Dendritic cell treated with granulocyte-macrophage colony-stimulating factor and Interleukin-4, amounts not matched to agents 40 ng/mL and 50 ng/mL, for 4 days (primary cell): Measurements from ENCODE around the gene NDRG2.
A peak's percentile ranks its signal among the peaks of the same experiment; 100 is the strongest.
"Not testable (repeated sequence)": the region's sequence is repeated elsewhere in the genome, so short reads cannot be mapped to it uniquely, and the experiment has no call there.

Experiments
- H3K27ac Mint-ChIP-seq: one replicate; pipeline ENCODE4 v1.8.0; 2022; ENCODE audit warnings: mild to moderate bottlenecking, mixed read lengths
- H3K27me3 Mint-ChIP-seq: one replicate; pipeline ENCODE4 v1.8.0; 2022; ENCODE audit warnings: mild to moderate bottlenecking, mixed read lengths
- H3K36me3 Mint-ChIP-seq: one replicate; pipeline ENCODE4 v1.8.0; 2022; ENCODE audit warnings: low read depth, mixed read lengths
- H3K4me1 Mint-ChIP-seq: one replicate; pipeline ENCODE4 v1.8.0; 2022; ENCODE audit warnings: low read depth, mixed read lengths
- H3K4me3 Mint-ChIP-seq: one replicate; pipeline ENCODE4 v1.8.0; 2022; ENCODE audit warnings: mild to moderate bottlenecking, moderate library complexity, mixed read lengths
- H3K9me3 Mint-ChIP-seq: one replicate; pipeline ENCODE4 v1.8.0; 2022; ENCODE audit warnings: mixed read lengths
- intact Hi-C: fragments of 100-400 bp; cut with micrococcal nuclease; formaldehyde crosslinking; loops from one replicate; pipeline ENCODE4 v1.15.0; 2022

Gene NDRG2

DNA sequence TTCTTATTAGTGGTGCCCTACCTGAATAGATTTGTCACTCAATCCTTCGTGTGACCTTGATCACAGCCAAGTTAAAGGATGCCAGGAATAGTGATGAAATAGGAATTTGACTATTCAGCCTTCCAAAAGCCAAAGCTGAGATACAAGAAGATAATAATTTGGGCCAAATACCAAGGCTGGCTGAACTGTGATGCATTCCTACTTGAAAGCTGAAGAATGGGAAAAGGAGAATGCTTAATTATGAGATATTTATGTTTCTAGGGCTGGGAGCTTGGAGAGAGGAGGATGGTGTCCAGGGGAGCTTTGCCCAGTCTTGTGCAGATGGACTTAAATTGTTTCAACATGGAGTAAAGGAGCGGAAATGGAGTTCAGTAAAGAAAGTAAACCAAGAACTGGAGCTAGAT, 22.5 kb upstream of the NDRG2 start:
- Mint-ChIP-seq H3K4me3 (no peak overlapping the region), H3K36me3 (no peaks in the 10 kb centered on the region), H3K27me3 (peaks cover 29% of the 10 kb centered on the region), H3K9me3 (no peaks in the 10 kb centered on the region), H3K27ac (no peak overlapping the region), H3K4me1 (peaks cover 25% of the 10 kb centered on the region)
- intact Hi-C loops = no loop called here

DNA sequence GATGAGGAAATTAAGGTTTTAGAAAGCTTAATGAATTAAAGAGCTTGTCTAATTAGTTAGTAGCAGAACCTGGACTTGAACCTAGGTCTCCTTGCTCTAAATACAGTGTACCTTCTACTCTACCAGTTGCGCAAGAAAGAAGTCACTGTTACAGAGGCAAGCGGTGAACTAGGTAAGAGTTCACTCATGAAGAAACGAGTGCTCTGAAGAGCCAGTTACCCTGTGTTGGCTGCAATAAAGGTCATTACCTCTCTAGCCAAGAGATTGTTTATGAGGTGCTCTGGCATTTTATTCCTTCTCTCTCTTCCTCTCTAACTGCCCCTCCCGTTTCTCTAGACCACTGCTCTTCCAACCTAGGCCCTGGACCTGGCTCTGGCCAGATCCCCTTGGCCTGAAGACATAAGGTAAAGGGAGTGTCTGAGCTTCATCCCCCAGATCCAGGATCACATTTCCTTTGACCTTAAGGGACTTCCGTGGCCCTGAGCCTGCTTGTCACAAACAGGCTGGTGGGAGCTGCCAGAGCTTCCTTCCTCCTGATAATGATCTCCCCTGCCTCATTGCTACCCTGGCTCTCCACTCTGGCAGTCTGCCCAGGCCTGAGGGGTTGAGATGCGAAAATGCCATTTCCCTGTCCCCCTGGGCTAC, 19.2 kb upstream of the NDRG2 start:
- Mint-ChIP-seq H3K4me1 (peaks cover 33% of the 10 kb centered on the region), H3K27me3 (peaks cover 31% of the 10 kb centered on the region), H3K27ac (peak overlapping the region; percentile 23), H3K36me3 (no peaks in the 10 kb centered on the region), H3K9me3 (no peaks in the 10 kb centered on the region), H3K4me3 (no peak overlapping the region)
- intact Hi-C loops = no loop called here

DNA sequence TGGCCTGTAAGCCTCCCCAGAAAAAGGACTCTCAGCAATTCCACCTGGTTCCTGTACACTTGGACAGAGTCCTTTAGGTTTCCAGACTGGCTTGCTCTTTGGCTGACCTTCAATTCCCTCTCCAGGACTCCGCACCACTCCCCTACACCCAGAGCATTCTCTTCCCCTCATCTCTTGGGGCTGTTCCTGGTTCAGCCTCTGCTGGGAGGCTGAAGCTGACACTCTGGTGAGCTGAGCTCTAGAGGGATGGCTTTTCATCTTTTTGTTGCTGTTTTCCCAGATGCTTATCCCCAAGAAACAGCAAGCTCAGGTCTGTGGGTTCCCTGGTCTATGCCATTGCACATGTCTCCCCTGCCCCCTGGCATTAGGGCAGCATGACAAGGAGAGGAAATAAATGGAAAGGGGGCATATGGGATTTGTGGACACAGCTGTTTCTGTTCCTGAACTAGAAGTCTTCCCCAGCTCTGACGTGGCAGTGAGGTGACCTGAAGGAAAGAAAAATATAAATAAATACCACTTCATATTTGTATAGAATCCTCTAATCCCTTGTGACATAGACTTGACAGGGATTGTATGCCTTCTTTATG, 18.6 kb upstream of the NDRG2 start:
- Mint-ChIP-seq H3K36me3 (no peaks in the 10 kb centered on the region), H3K27me3 (peaks cover 29% of the 10 kb centered on the region), H3K4me1 (peaks cover 37% of the 10 kb centered on the region), H3K27ac (no peak overlapping the region), H3K4me3 (no peak overlapping the region), H3K9me3 (no peaks in the 10 kb centered on the region)
- intact Hi-C loops = no loop called here

- Mint-ChIP-seq H3K36me3 (no peaks in the 10 kb centered on the region), H3K9me3 (no peaks in the 10 kb centered on the region), H3K27ac (no peak overlapping the region), H3K4me3 (no peak overlapping the region), H3K4me1 (peaks cover 37% of the 10 kb centered on the region), H3K27me3 (peaks cover 29% of the 10 kb centered on the region)
- intact Hi-C loops = no loop called here
Observed at GRCh38 chr14:21042918-21043317, 18.1 kb upstream of the NDRG2 start.

- peaks cover 40% of the 10 kb centered on the region for H3K4me1 Mint-ChIP-seq
- H3K27me3 Mint-ChIP-seq = peaks cover 26% of the 10 kb centered on the region
- intact Hi-C loops = no loop called here
- no peaks in the 10 kb centered on the region for H3K36me3 Mint-ChIP-seq
- no peak within 1 kb of the TSS for H3K27ac Mint-ChIP-seq
- no peak within 1 kb of the TSS for H3K4me3 Mint-ChIP-seq
- H3K9me3 Mint-ChIP-seq = no peaks in the 10 kb centered on the region
Observed at GRCh38 chr14:21041676-21042433, 17.0 kb upstream of the NDRG2 start, which contains the start of gene RNASE7. TSS of gene RNASE7 (plus strand) at chr14:21042362. CDS start at chr14:21042993, 631 bp downstream.

GRCh38 chr14:21040941-21041340, 16.1 kb upstream of the NDRG2 start:
- not testable (repeated sequence) for H3K4me3 Mint-ChIP-seq, H3K27ac Mint-ChIP-seq, H3K9me3 Mint-ChIP-seq, H3K36me3 Mint-ChIP-seq
- peaks cover 49% of the 10 kb centered on the region for H3K4me1 Mint-ChIP-seq
- intact Hi-C loops = loop anchor here (1.0 kb wide), 1 partner anchor 27 kb away; no protein-coding TSS in a partner anchor
- H3K27me3 Mint-ChIP-seq = peaks cover 28% of the 10 kb centered on the region

DNA sequence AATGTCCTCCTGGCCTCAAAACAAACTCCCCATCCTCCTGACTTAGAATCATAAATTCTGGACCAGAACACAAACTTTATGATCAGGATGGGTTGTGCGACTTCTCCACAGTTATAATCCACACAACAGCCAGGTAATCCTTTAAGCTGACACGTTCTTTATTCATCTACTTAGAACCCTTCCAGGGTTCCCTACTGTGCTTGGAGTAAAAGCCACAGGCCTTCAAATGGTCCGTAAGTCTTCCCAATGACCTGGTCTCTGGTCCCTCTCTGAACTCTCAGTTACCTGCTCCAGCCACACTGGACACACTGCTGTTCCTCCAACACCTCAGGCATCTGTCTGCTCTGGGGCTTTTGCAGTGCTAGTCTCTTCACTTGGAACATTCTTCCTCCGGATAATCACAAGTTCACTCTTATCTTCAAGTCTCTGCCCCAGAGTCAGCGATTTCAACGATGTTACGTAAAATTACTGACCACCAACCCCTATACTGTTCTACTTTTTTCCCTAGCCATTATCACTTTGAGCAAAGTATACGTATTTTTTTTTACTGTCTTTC, 15.6 kb upstream of the NDRG2 start:
- Mint-ChIP-seq H3K27ac (no peak overlapping the region), H3K4me1 (peaks cover 54% of the 10 kb centered on the region), H3K27me3 (peaks cover 28% of the 10 kb centered on the region), H3K9me3 (no peaks in the 10 kb centered on the region), H3K36me3 (no peaks in the 10 kb centered on the region), H3K4me3 (no peak overlapping the region)
- intact Hi-C loops = loop anchor here (1.0 kb wide), 1 partner anchor 26 kb away; no protein-coding TSS in a partner anchor

DNA sequence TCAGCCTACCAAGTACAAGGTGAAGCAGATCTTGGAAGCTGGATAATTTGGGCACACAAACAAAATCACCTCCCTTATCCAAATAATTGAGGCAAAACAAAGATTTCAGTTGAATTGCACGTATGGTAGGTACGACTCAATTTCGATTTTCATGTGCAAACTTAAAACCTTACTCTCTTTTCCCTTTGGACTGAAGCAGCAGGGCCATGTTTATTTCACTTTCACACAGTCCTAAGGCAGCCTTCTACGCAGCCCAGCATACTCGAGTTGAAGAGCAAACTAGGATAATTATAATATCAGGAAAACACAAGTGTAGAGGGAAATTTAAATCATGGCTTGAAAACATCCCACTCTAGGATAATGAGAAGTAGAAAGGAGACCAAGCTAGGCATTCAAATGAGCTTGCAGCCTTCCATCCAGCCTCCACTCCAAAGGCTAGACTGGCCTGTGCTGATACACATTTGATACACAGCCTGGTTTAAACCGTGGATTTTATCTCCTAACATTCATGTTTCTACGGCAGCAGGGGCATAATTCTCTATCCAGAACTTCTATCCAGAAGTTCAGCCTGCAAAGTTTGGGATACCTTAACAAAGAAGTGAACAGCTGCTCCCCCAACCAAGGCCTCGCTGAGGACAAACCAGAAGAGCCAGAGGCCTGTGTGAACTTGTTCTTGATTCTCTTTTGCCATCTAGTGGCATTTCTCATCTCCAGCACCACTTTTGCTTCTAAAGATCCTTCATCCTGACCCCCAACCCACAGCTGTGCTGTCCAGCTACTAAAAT, 14.9 kb upstream of the NDRG2 start:
- Mint-ChIP-seq H3K4me1 (peaks cover 60% of the 10 kb centered on the region), H3K4me3 (no peak overlapping the region), H3K27ac (peak overlapping the region; percentile 31)

DNA sequence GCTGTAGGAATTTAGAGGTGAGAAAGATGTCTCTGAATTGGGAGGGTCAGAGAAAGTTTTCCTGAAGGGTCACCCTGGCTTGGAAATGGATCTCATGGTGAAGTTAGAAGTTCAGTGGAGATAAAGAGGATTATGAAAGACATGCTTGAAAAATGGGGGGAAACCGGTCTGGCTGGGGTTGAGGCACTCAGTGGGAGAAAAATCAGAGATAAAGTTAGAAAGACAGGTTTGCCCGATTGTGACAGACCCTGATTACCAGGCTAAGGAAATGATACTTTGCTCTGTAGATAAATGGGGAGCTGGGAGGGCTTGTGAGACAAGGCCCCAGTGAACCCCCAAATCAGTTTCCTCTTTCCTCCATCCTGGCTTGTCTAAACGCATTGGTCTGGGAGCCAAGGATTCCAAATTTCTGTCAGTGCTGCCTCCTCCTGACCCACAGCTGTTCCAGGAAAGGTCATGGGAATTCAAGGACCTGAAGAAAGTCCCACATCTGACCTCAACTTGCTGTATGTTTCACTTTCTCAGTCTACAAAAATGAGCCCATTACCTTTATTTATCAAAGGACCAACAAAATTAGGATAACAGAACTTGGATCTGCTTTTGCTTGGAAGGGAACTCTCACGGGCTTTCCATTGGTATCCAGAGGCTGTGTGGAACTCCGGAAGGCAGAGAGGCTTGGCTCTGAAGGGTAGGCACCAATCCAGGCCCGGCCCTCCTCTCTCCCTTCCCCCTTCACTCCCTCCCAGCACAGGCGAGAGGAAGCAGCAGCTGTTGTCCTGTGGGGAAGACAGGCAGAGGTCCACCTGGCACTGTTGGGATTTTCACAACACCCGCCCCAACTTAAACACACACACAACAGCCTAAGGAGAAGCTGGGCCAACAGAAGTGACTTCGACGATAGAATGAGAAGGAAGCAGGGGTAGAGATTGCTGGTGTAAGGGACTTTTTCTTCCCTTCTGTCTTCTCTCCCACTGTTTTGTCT, 13.9 kb upstream of the NDRG2 start:
- H3K27me3 Mint-ChIP-seq = peaks cover 19% of the 10 kb centered on the region
- no peaks in the 10 kb centered on the region for H3K36me3 Mint-ChIP-seq
- peak overlapping the region; percentile 31 for H3K27ac Mint-ChIP-seq
- no peak overlapping the region for H3K4me3 Mint-ChIP-seq
- H3K9me3 Mint-ChIP-seq = no peaks in the 10 kb centered on the region
- intact Hi-C loops = no loop called here
- peaks cover 60% of the 10 kb centered on the region for H3K4me1 Mint-ChIP-seq

More for the DNA sequence above, 14.9 kb upstream of the NDRG2 start:
- intact Hi-C loops = loop anchor here (1.0 kb wide), 1 partner anchor 25 kb away; no protein-coding TSS in a partner anchor
- Mint-ChIP-seq H3K36me3 (no peaks in the 10 kb centered on the region), H3K27me3 (peaks cover 27% of the 10 kb centered on the region), H3K9me3 (no peaks in the 10 kb centered on the region)

- intact Hi-C loops = no loop called here
- Mint-ChIP-seq H3K4me3 (no peak overlapping the region), H3K9me3 (no peaks in the 10 kb centered on the region), H3K27ac (no peak overlapping the region), H3K4me1 (peaks cover 62% of the 10 kb centered on the region), H3K36me3 (no peaks in the 10 kb centered on the region), H3K27me3 (peaks cover 5% of the 10 kb centered on the region)
Observed at GRCh38 chr14:21037156-21037555, 12.3 kb upstream of the NDRG2 start.

GRCh38 chr14:21036751-21037150, 11.9 kb upstream of the NDRG2 start:
- intact Hi-C loops = no loop called here
- Mint-ChIP-seq H3K4me3 (no peak overlapping the region), H3K27ac (peak overlapping the region; percentile 38), H3K4me1 (peaks cover 64% of the 10 kb centered on the region), H3K36me3 (no peaks in the 10 kb centered on the region), H3K9me3 (no peaks in the 10 kb centered on the region), H3K27me3 (peaks cover 6% of the 10 kb centered on the region)

DNA sequence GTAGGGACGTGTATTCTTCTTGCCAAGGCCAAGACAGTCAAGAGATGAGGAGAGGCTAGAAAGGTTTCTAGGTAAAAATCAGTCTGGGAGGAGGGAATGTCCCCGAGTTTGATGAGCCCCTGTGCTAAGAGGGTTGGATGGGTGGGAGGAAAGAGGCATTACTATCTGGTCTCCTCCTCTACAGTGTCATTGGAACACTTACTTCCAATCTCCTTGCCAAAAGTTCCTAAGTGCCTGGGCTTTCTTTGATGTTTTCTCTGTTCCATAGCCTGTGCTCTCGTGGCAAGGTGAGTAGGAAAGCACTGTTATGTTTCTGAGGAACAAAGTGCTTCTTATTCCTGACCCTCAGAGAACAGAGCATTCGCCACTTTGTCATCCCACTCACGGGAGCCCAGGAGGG, 9.8 kb upstream of the NDRG2 start, which contains the start of gene RNASE13:
TSS of gene RNASE13 (minus strand) at position 101 of the 400 bp plus-strand sequence. CDS start 519 bp downstream, outside the sequence.
- Mint-ChIP-seq H3K27ac (peak within 1 kb of the TSS; percentile 21), H3K27me3 (peaks cover 9% of the 10 kb centered on the region), H3K4me1 (peaks cover 59% of the 10 kb centered on the region), H3K9me3 (no peaks in the 10 kb centered on the region), H3K36me3 (no peaks in the 10 kb centered on the region), H3K4me3 (no peak within 1 kb of the TSS)
- intact Hi-C loops = no loop called here
